A204.1 (cell line): ENCODE measurements around the gene CREBZF.
A peak's percentile ranks its signal among the peaks of the same experiment; 100 is the strongest.
"Not testable (repeated sequence)": the region's sequence is repeated elsewhere in the genome, so short reads cannot be mapped to it uniquely, and the experiment has no call there.

Experiments
- FAIRE-seq: peaks from 2 replicates; lab custom pipeline; 2012; peaks lifted over from hg19 to GRCh38; lab: Jason Lieb, UNC

Gene CREBZF

GRCh38 chr11:85670949-85671663 lies 6.2 kb upstream of the CREBZF start:
- FAIRE-seq: not testable (repeated sequence)

- FAIRE-seq: no peak
Measured at GRCh38 chr11:85668157-85668556, 3.2 kb upstream of the CREBZF start.

GRCh38 chr11:85666687-85667086 lies 1.8 kb upstream of the CREBZF start:
- FAIRE-seq: no peak

GRCh38 chr11:85665733-85666132 lies 804 bp upstream of the CREBZF start:
- no peak for FAIRE-seq

- FAIRE-seq: no peak
Measured at GRCh38 chr11:85663753-85664614, 945 bp downstream of the CREBZF start.

GRCh38 chr11:85663080-85663752 lies 1.7 kb downstream of the CREBZF start:
- FAIRE-seq: no peak

- FAIRE-seq: no peak
Measured at GRCh38 chr11:85661972-85662664, 2.8 kb downstream of the CREBZF start.

- no peak for FAIRE-seq
Measured at GRCh38 chr11:85658180-85658579, 6.7 kb downstream of the CREBZF start.

GRCh38 chr11:85656777-85657176 lies 8.2 kb downstream of the CREBZF start:
- no peak for FAIRE-seq

- FAIRE-seq: not testable (repeated sequence)
Measured at GRCh38 chr11:85654343-85654742, 10.6 kb downstream of the CREBZF start.

- no peak for FAIRE-seq
Measured at GRCh38 chr11:85652786-85653447, 12.0 kb downstream of the CREBZF start.

GRCh38 chr11:85651118-85651517 lies 13.8 kb downstream of the CREBZF start:
- no peak for FAIRE-seq

GRCh38 chr11:85647604-85648299 lies 17.2 kb downstream of the CREBZF start, which contains the start of gene TMEM126A:
Gene TMEM126A, plus strand, starts transcription at chr11:85647967. Its CDS starts 2,289 bp downstream, at chr11:85650256.
- FAIRE-seq: peak; percentile 53

GRCh38 chr11:85647078-85647477 lies 17.9 kb downstream of the CREBZF start:
- FAIRE-seq: no peak

- no peak for FAIRE-seq
Measured at GRCh38 chr11:85643191-85643614, 21.7 kb downstream of the CREBZF start.

GRCh38 chr11:85634747-85635146 lies 30.2 kb downstream of the CREBZF start:
- FAIRE-seq: no peak

GRCh38 chr11:85628771-85629341 lies 36.1 kb downstream of the CREBZF start:
- FAIRE-seq: no peak

GRCh38 chr11:85627998-85628770 lies 36.7 kb downstream of the CREBZF start, which contains the start of gene TMEM126B:
Gene TMEM126B, plus strand, starts transcription at chr11:85628593. Its CDS starts 15 bp downstream, at chr11:85628608.
- peak; percentile 99 for FAIRE-seq

- FAIRE-seq: no peak
Measured at GRCh38 chr11:85627332-85627997, 37.5 kb downstream of the CREBZF start, which contains the start of gene DLG2. Gene DLG2, minus strand, starts transcription at chr11:85627344.
